ENCODE results near the gene SLAMF1. TPM values are rescaled to one million over a fixed set of nuclear protein-coding genes. Genes with fewer than 3 reads are reported as not detected.
A peak's percentile ranks its signal among the peaks of the same experiment; 100 is the strongest.

Gene SLAMF1
- total and polyA plus RNA-seq, 9 of the 15 experiments (the other 6 are each of a cell fraction or from before 2014, with no cell fraction given), result 0.04 to 0.17 (median 0.11) TPM; not detected in 4

GRCh38 chr1:160681066-160681890 lies 34.4 kb upstream of the SLAMF1 start (continued):
- no peak for TF ChIP-seq XRCC3 (IDR thresholded peaks at IDR 0.05)
- peak; percentile 77; the same call in 1 of the 2 replicates for TF ChIP-seq ZC3H11A (IDR thresholded peaks at IDR 0.05; ENCODE audit: low read depth, low read length)
- no peak for TF ChIP-seq MYBL2 (IDR thresholded peaks at IDR 0.05; ENCODE audit: low read depth)
- no peak for TF ChIP-seq MYBL2 (CRISPR knock-in tag; IDR thresholded peaks at IDR 0.05; ENCODE audit: borderline replicate concordance)
- TF ChIP-seq GATAD2A (IDR thresholded peaks at IDR 0.05), result no peak
- TF ChIP-seq TRIM28 (IDR thresholded peaks at IDR 0.05), result no peak
- no peak for TF ChIP-seq HMG20A (CRISPR knock-in tag; conservative IDR thresholded peaks at IDR 0.05)
- TF ChIP-seq ZNF121 (CRISPR knock-in tag; conservative IDR thresholded peaks at IDR 0.05), result no peak
- no peak for TF ChIP-seq KHSRP (IDR thresholded peaks at IDR 0.05)
- TF ChIP-seq PHF20 (IDR thresholded peaks at IDR 0.05; ENCODE audit: partially characterized antibody), result no peak
- TF ChIP-seq ZZZ3 (IDR thresholded peaks at IDR 0.05), result no peak
- no peak for TF ChIP-seq HNRNPK (IDR thresholded peaks at IDR 0.05; ENCODE audit: low read depth, low read length, poor library complexity, severe bottlenecking)
- no peak for TF ChIP-seq TFAM (CRISPR knock-in tag; conservative IDR thresholded peaks at IDR 0.05)
- TF ChIP-seq ZNF134 (CRISPR knock-in tag; conservative IDR thresholded peaks at IDR 0.05), result no peak
- TF ChIP-seq FOXA1 (IDR thresholded peaks at IDR 0.05; ENCODE audit: borderline replicate concordance), result no peak
- TF ChIP-seq HNRNPH1 (optimal IDR thresholded peaks at IDR 0.05; ENCODE audit: low read depth, low read length), result no peak
- no peak for TF ChIP-seq GATAD2B (IDR thresholded peaks at IDR 0.05; ENCODE audit: borderline replicate concordance)
- TF ChIP-seq CTCFL (IDR thresholded peaks at IDR 0.05; ENCODE audit: borderline replicate concordance, insufficient read depth, low read depth, low read length, poor library complexity, severe bottlenecking), result peak; percentile 60
- TF ChIP-seq TFE3 (CRISPR knock-in tag; IDR thresholded peaks at IDR 0.05), result no peak
- TF ChIP-seq ZNF347 (CRISPR knock-in tag; IDR thresholded peaks at IDR 0.05; ENCODE audit: low read depth), result no peak
- no peak for TF ChIP-seq DNMT1 (IDR thresholded peaks at IDR 0.05)
